GM19240 (cell line): Measurements from ENCODE around the gene TMEM269.
"Not testable (repeated sequence)": the region's sequence is repeated elsewhere in the genome, so short reads cannot be mapped to it uniquely, and the experiment has no call there.

Experiments
- DNase-seq: peaks from one replicate; pipeline ENCODE4 v3.0.0; 2011; ENCODE audit warnings: low spot score; ENCODE audit not compliant: insufficient read length

TMEM269 gene

GRCh38 chr1:42774928-42775526 lies 9.8 kb upstream of the TMEM269 start:
- DNase-seq: no peak

GRCh38 chr1:42776502-42776901 lies 8.3 kb upstream of the TMEM269 start:
- no peak for DNase-seq

GRCh38 chr1:42777852-42778251 lies 6.9 kb upstream of the TMEM269 start:
- DNase-seq: no peak

- DNase-seq: no peak
Measured at GRCh38 chr1:42779725-42780124, 5.1 kb upstream of the TMEM269 start.

GRCh38 chr1:42780176-42780575 lies 4.6 kb upstream of the TMEM269 start:
- DNase-seq: no peak

GRCh38 chr1:42783092-42783491 lies 1.7 kb upstream of the TMEM269 start:
- DNase-seq: no peak

- DNase-seq: no peak
Measured at GRCh38 chr1:42784547-42784945, 245 bp upstream of the TMEM269 start.

- DNase-seq: no peak
Measured at GRCh38 chr1:42786097-42786496, 1.3 kb downstream of the TMEM269 start.

- no peak for DNase-seq
Measured at GRCh38 chr1:42788021-42788420, 3.2 kb downstream of the TMEM269 start.

- DNase-seq: no peak
Measured at GRCh38 chr1:42793824-42794223, 9.0 kb downstream of the TMEM269 start.

GRCh38 chr1:42797414-42797813 lies 12.6 kb downstream of the TMEM269 start:
- DNase-seq: no peak

- no peak for DNase-seq
Measured at GRCh38 chr1:42797979-42798378, 13.2 kb downstream of the TMEM269 start.

- DNase-seq: no peak
Measured at GRCh38 chr1:42801832-42802473, 17.2 kb downstream of the TMEM269 start.

- DNase-seq: no peak
Measured at GRCh38 chr1:42806171-42806570, 21.4 kb downstream of the TMEM269 start.

- no peak for DNase-seq
Measured at GRCh38 chr1:42806593-42806992, 21.8 kb downstream of the TMEM269 start.

GRCh38 chr1:42807056-42807668 lies 22.4 kb downstream of the TMEM269 start:
- no peak for DNase-seq

- DNase-seq: not testable (repeated sequence)
Measured at GRCh38 chr1:42814815-42815214, 30.0 kb downstream of the TMEM269 start.

- DNase-seq: no peak
Measured at GRCh38 chr1:42815941-42816584, 31.3 kb downstream of the TMEM269 start.

GRCh38 chr1:42816585-42817439 lies 32.0 kb downstream of the TMEM269 start, which contains the start of the genes ERMAP and SVBP:
Gene ERMAP, plus strand, starts transcription at chr1:42817122. Its CDS starts 13,327 bp downstream, at chr1:42830449.
Gene SVBP, minus strand, starts transcription at chr1:42817397. Its CDS starts 853 bp downstream, at chr1:42816544.
- DNase-seq: peak; percentile 82

GRCh38 chr1:42817440-42817767 lies 32.6 kb downstream of the TMEM269 start:
- no peak for DNase-seq

- no peak for DNase-seq
Measured at GRCh38 chr1:42817976-42818375, 33.2 kb downstream of the TMEM269 start.
